HG03469 (cell line): ENCODE measurements around the gene IQSEC2.

Experiments
- ATAC-seq: cut with Tn5 transposase; IDR thresholded peaks from one replicate; pipeline ENCODE4 v1.9.1; 2021; ENCODE audit warnings: mild to moderate bottlenecking, moderate library complexity, moderate number of reproducible peaks; ENCODE audit not compliant: unreplicated experiment

Gene IQSEC2

GRCh38 chrX:53272808-53273337 is 8.5 kb downstream of the IQSEC2 start:
- ATAC-seq: no peak

GRCh38 chrX:53269536-53270107 is 11.8 kb downstream of the IQSEC2 start:
- no peak for ATAC-seq

- ATAC-seq: no peak
Observed at GRCh38 chrX:53268173-53268572, 13.2 kb downstream of the IQSEC2 start.

GRCh38 chrX:53266914-53267313 is 14.5 kb downstream of the IQSEC2 start:
- no peak for ATAC-seq

- ATAC-seq: no peak
Observed at GRCh38 chrX:53265771-53266574, 15.4 kb downstream of the IQSEC2 start.

GRCh38 chrX:53263597-53264094 is 17.7 kb downstream of the IQSEC2 start:
- ATAC-seq: no peak

GRCh38 chrX:53262918-53263394 is 18.4 kb downstream of the IQSEC2 start:
- ATAC-seq: no peak

- no peak for ATAC-seq
Observed at GRCh38 chrX:53262189-53262917, 19.0 kb downstream of the IQSEC2 start.

- no peak for ATAC-seq
Observed at GRCh38 chrX:53261355-53261972, 19.9 kb downstream of the IQSEC2 start.

GRCh38 chrX:53260836-53261235 is 20.5 kb downstream of the IQSEC2 start:
- no peak for ATAC-seq

- no peak for ATAC-seq
Observed at GRCh38 chrX:53257670-53258423, 23.5 kb downstream of the IQSEC2 start.

- ATAC-seq: no peak
Observed at GRCh38 chrX:53257166-53257565, 24.2 kb downstream of the IQSEC2 start.

GRCh38 chrX:53256446-53257041 is 24.8 kb downstream of the IQSEC2 start:
- no peak for ATAC-seq

GRCh38 chrX:53255738-53256191 is 25.6 kb downstream of the IQSEC2 start:
- no peak for ATAC-seq

- ATAC-seq: no peak
Observed at GRCh38 chrX:53254570-53255461, 26.6 kb downstream of the IQSEC2 start.

GRCh38 chrX:53253293-53254020 is 27.9 kb downstream of the IQSEC2 start:
- no peak for ATAC-seq

GRCh38 chrX:53251307-53251706 is 30.1 kb downstream of the IQSEC2 start:
- no peak for ATAC-seq

GRCh38 chrX:53250556-53250955 is 30.8 kb downstream of the IQSEC2 start:
- ATAC-seq: no peak
